Nephron progenitor cell (in vitro differentiated cells): ENCODE data around the gene GNA12.
"Not testable (repeated sequence)": the region's sequence is repeated elsewhere in the genome, so short reads cannot be mapped to it uniquely, and the experiment has no call there.

Source experiments
- DNase-seq: peaks from one replicate; pipeline ENCODE4 v3.0.0; 2021
- H3K27ac Mint-ChIP-seq: 2 replicates; pipeline ENCODE4 v1.8.0; 2021; ENCODE audit warnings: mild to moderate bottlenecking, moderate library complexity, mixed read lengths
- H3K27me3 Mint-ChIP-seq: 2 replicates; pipeline ENCODE4 v1.8.0; 2021; ENCODE audit warnings: mild to moderate bottlenecking, low read depth, mixed read lengths; ENCODE audit not compliant: poor library complexity
- H3K36me3 Mint-ChIP-seq: 2 replicates; pipeline ENCODE4 v1.8.0; 2021; ENCODE audit warnings: low read depth, mixed read lengths
- H3K4me1 Mint-ChIP-seq: 2 replicates; pipeline ENCODE4 v1.8.0; 2021; ENCODE audit warnings: mixed read lengths
- H3K4me3 Mint-ChIP-seq: 2 replicates; pipeline ENCODE4 v1.8.0; 2021; ENCODE audit warnings: mild to moderate bottlenecking, moderate library complexity, mixed read lengths
- H3K9me3 Mint-ChIP-seq: 2 replicates; pipeline ENCODE4 v1.8.0; 2021; ENCODE audit warnings: mild to moderate bottlenecking, moderate library complexity, mixed read lengths
- TF ChIP-seq, protein P1 (sequence below): fragments of 200-600 bp; sonication (generic); IDR thresholded peaks from 2 replicates; pipeline ENCODE4 v1.5.0; 2021; ENCODE audit warnings: antibody characterized with exemption

Gene GNA12

GRCh38 chr7:2729893-2730716 lies 114.0 kb downstream of the GNA12 start:
- no peaks in the 10 kb centered on the region for H3K9me3 Mint-ChIP-seq
- peak overlapping the region; percentile 88 for H3K27ac Mint-ChIP-seq
- H3K36me3 Mint-ChIP-seq, result peaks cover 60% of the 10 kb centered on the region
- TF ChIP-seq, protein P1, sequence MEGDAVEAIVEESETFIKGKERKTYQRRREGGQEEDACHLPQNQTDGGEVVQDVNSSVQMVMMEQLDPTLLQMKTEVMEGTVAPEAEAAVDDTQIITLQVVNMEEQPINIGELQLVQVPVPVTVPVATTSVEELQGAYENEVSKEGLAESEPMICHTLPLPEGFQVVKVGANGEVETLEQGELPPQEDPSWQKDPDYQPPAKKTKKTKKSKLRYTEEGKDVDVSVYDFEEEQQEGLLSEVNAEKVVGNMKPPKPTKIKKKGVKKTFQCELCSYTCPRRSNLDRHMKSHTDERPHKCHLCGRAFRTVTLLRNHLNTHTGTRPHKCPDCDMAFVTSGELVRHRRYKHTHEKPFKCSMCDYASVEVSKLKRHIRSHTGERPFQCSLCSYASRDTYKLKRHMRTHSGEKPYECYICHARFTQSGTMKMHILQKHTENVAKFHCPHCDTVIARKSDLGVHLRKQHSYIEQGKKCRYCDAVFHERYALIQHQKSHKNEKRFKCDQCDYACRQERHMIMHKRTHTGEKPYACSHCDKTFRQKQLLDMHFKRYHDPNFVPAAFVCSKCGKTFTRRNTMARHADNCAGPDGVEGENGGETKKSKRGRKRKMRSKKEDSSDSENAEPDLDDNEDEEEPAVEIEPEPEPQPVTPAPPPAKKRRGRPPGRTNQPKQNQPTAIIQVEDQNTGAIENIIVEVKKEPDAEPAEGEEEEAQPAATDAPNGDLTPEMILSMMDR, result no peak
- peaks cover 61% of the 10 kb centered on the region for H3K4me1 Mint-ChIP-seq
- H3K4me3 Mint-ChIP-seq, result no peak overlapping the region
- peaks cover 2% of the 10 kb centered on the region for H3K27me3 Mint-ChIP-seq
- DNase-seq, result no peak

DNA sequence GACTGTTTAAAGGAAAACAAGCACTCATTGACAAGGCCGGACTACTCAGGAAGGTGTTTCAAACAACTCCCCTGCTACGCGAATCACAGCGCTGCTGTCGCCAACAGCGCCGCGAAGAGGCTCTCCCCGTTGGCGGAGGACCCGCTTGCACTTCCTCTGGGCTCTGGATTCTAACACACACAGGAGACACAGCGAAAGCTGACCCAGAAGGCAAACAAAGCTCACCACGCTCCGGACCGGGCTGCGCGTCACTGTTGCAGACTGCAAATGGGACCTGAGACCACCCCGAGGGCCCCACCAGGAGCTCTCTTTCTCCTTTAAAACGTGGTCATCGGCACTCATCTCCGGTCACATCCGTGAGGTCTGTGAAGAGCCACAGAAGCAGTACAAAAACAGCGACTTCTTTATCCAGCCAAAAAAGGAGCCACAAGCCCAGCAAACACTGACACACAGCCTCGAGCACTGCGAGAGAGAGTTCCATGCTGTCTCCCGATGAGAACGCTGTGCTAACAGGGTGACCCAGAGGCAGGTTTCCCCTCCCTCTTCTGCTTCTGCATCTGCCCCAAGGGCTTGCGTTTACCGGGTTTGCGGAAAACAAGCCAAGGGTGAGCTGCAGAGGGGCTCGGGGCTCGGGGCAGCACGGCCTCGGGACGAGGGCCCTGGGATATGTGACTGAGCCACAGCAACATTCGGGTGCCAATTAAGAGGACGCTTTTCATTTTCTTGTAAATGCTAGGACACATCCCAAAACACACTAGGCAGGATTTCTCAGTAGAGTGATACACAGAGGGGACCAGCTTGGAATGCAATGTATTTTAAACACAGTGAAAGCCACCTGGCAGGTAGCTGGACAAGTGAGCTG lies 114.8 kb downstream of the GNA12 start:
- peaks cover 53% of the 10 kb centered on the region for H3K4me1 Mint-ChIP-seq
- H3K4me3 Mint-ChIP-seq, result no peak overlapping the region

GRCh38 chr7:2728316-2729030 lies 115.6 kb downstream of the GNA12 start:
- Mint-ChIP-seq H3K27ac (peak overlapping the region; percentile 91), H3K4me1 (peaks cover 45% of the 10 kb centered on the region), H3K27me3 (peaks cover 2% of the 10 kb centered on the region), H3K4me3 (no peak overlapping the region), H3K36me3 (peaks cover 56% of the 10 kb centered on the region), H3K9me3 (no peaks in the 10 kb centered on the region)
- no peak for DNase-seq
- TF ChIP-seq, protein P1, result no peak

More for the DNA sequence above, 114.8 kb downstream of the GNA12 start:
- Mint-ChIP-seq H3K27ac (peak overlapping the region; percentile 91), H3K27me3 (peaks cover 2% of the 10 kb centered on the region), H3K36me3 (peaks cover 60% of the 10 kb centered on the region), H3K9me3 (no peaks in the 10 kb centered on the region)
- TF ChIP-seq, protein P1, result no peak
- no peak for DNase-seq

- not testable (repeated sequence) for DNase-seq, H3K9me3 Mint-ChIP-seq, H3K27ac Mint-ChIP-seq, H3K4me3 Mint-ChIP-seq, H3K27me3 Mint-ChIP-seq
- peaks cover 36% of the 10 kb centered on the region for H3K4me1 Mint-ChIP-seq
- peaks cover 43% of the 10 kb centered on the region for H3K36me3 Mint-ChIP-seq
These were observed 116.9 kb downstream of the GNA12 start for GRCh38 chr7:2727206-2727605.

DNA sequence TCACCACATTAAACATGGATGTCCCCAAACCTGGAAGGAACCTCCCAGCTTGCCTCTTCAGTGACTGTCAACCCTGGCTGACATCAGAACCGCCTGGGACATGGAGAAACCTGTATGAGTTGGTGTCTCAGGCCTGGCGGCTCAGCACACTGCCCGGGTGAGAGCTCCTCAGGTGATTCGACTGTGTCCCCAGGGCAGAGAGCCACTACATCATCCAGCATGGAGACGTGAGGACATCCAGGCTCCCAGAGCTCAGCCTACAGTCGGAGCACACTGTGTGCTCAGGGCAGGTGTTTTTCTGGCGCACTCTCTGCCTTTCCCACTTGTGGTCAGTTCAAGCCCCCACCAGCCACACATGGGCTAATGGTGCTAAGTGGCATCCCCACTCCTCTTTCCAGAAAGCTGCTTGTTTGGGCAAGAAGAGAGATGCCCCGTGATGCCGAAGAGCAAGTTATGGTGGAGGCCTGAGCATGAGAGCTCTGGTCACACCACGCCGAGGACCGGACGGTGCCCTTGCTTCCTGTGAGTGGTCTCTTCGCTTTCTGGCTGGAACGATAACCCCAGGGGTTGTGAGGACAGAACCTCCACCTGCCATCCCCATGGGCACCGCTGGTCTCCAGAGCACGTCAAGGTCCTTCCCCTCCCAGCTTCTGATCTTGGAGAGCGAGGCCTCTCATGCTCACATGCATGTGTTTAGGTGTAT lies 117.6 kb downstream of the GNA12 start:
- no peak for DNase-seq
- Mint-ChIP-seq H3K4me3 (no peak overlapping the region), H3K36me3 (peaks cover 36% of the 10 kb centered on the region), H3K27ac (no peak overlapping the region), H3K9me3 (no peaks in the 10 kb centered on the region), H3K4me1 (peaks cover 36% of the 10 kb centered on the region), H3K27me3 (peaks cover 2% of the 10 kb centered on the region)
- TF ChIP-seq, protein P1, result no peak
